Fibroblast of mammary gland (primary cell): ENCODE measurements around the gene KCNK3.

Source experiments
- DNase-seq: peaks from one replicate; pipeline ENCODE4 v3.0.0-alpha.2; 2010; ENCODE audit warnings: low read depth
- H3K4me3 ChIP-seq: 2 replicates; pipeline ENCODE4 v1.5.1; 2011; ENCODE audit warnings: low read depth, mild to moderate bottlenecking, low read length, moderate library complexity; ENCODE audit not compliant: control insufficient read depth
- CTCF ChIP-seq: conservative IDR thresholded peaks from 2 replicates; pipeline ENCODE4 v1.5.1; 2011; ENCODE audit warnings: low read depth, low read length, inconsistent platforms; ENCODE audit not compliant: control insufficient read depth, insufficient read depth

The KCNK3 gene

GRCh38 chr2:26679867-26680266 lies 12.7 kb upstream of the KCNK3 start:
- no peak for DNase-seq
- no peak for TF ChIP-seq CTCF

GRCh38 chr2:26681656-26682055 lies 10.9 kb upstream of the KCNK3 start:
- DNase-seq = no peak
- TF ChIP-seq CTCF = no peak

More at GRCh38 chr2:26679867-26680266, 12.7 kb upstream of the KCNK3 start:
- no peak overlapping the region for H3K4me3 ChIP-seq

GRCh38 chr2:26682155-26682554 lies 10.4 kb upstream of the KCNK3 start:
- DNase-seq = no peak
- no peak for TF ChIP-seq CTCF
- no peak overlapping the region for H3K4me3 ChIP-seq

More at GRCh38 chr2:26681656-26682055, 10.9 kb upstream of the KCNK3 start:
- H3K4me3 ChIP-seq = no peak overlapping the region

GRCh38 chr2:26683583-26683982 lies 8.9 kb upstream of the KCNK3 start:
- no peak overlapping the region for H3K4me3 ChIP-seq
- DNase-seq = no peak
- TF ChIP-seq CTCF = no peak

GRCh38 chr2:26685341-26685740 lies 7.2 kb upstream of the KCNK3 start:
- DNase-seq = no peak
- H3K4me3 ChIP-seq = no peak overlapping the region
- no peak for TF ChIP-seq CTCF

- TF ChIP-seq CTCF = no peak
- DNase-seq = no peak
- no peak overlapping the region for H3K4me3 ChIP-seq
Measured at GRCh38 chr2:26685989-26686839, 6.3 kb upstream of the KCNK3 start.
